HG03571 (cell line): ENCODE results near the gene C4A.
"Not testable (repeated sequence)": the region's sequence is repeated elsewhere in the genome, so short reads cannot be mapped to it uniquely, and the experiment has no call there.

Source experiments
- ATAC-seq: cut with Tn5 transposase; IDR thresholded peaks from one replicate; pipeline ENCODE4 v1.9.1; 2021; ENCODE audit not compliant: unreplicated experiment

The C4A gene

DNA sequence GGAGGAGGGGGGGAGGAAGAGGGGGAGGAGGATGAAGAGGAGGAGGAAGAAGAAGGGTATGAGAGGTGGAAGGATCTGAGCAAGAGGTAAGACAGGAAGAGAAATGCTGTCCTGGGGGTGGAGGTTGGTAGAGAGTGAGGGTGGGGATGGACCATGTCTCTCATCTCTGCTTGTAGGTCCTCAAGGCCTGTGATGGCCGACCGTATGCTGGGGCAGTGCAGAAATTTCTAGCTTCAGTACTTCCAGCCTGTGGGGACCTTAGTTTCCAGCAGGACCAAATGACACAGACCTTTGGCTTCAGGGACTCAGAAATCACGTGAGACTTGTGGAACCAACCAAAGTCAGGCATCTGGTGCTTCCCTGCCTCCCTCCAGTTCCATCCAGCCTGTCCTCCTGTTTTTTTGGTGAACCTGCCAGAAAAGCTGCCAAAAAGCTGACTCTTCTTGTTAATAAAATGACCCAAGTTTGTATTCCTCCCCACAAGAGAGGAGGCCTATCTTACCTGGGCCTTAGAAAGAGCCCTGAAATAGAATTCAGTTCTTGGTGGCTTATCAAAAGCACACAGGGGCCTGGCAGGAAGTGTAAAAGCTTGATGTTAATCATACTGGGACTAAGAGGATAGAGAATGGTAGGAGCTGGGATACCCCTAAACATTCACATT, 2.5 kb upstream of the C4A start:
- ATAC-seq, result no peak

DNA sequence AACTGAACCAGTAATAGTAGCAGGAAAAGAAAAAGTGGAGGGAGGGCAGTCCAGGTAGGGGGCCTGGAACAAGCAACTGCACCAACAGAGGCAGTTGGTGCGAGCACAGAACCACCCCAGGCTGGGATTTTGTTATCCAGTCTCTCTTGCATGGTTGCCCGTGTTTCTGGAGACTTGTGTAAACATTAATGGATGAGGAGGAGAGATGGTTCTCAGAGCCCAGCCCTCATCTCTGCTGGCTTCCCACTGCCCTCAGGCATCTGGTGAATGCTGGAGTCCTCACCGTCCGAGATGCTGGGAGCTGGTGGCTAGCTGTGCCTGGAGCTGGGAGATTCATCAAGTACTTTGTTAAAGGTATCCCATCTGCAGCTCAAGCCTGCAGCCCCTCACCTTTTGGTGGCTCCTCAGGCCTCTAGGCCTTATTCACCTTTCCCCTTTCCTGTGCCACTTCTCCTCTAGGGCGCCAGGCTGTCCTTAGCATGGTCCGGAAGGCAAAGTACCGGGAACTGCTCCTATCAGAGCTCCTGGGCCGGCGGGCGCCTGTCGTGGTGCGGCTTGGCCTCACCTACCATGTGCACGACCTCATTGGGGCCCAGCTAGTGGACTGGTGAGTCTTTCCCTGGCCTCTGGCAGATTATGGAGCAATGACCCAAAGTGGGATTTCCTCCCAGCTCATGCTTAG, 1.5 kb upstream of the C4A start:
- ATAC-seq, result not testable (repeated sequence)

DNA sequence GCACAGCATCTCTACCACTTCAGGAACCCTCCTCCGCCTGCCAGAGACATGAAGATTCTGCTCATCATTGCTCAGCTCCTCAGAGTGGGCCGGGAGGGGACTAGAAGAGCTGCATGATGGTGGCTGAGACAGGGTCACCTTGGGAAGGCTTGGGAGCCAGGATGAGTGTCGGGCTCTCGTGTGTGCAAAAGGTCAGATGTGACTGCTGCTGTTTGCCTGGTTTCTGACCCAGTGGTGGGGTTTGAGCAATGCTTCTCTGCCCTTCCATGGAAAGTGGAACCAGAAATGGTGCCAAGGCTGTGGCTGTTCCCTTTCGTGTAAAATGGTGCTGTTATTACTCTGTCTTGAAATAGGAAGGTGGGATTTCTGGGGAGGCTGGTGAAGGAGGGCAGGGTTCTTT, 859 bp upstream of the C4A start:
- not testable (repeated sequence) for ATAC-seq

DNA sequence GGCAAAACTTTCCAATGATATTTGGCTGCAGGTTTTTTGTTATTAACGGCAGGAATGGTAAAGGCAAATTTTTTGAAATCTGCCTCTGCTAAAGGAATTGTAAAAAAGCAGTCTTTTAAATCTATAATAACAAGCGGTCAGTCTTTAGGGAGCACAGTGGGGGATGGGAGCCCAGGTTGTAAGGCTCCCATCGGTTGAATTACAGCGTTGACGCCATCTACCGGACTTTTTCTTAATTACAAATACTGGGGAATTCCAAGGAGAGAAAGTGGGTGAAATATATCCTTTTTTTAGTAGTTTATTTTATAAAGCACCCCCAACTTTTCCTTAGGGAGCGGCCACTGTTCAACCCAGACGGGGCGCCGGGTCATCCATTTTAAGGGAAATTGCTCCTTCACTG, 7.5 kb downstream of the C4A start:
- not testable (repeated sequence) for ATAC-seq

DNA sequence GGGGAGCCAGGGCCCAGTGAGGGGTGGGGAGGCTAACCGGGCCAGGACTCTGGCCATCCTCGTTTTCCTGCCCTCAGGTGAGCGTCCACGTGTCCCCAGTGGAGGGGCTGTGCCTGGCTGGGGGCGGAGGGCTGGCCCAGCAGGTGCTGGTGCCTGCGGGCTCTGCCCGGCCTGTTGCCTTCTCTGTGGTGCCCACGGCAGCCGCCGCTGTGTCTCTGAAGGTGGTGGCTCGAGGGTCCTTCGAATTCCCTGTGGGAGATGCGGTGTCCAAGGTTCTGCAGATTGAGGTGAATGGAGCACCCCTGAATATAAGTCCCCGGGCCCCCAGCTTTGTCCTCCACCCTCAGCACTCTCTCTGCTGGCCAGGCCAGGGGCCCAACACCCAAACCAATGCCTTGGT, 12.6 kb downstream of the C4A start:
- ATAC-seq, result not testable (repeated sequence)

DNA sequence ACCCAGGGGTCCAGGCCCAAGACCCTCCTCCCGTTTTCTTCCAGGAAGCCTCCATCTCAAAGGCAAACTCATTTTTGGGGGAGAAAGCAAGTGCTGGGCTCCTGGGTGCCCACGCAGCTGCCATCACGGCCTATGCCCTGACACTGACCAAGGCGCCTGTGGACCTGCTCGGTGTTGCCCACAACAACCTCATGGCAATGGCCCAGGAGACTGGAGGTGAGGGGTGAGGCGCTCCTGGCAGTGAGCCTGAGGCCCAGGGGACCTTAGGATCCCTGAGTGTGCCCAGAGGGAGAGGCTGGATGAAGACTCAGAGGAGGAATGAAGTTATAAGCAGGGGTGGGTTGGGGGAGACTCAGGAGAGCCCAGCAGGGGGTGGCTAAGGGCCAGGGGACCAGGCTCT, 14.5 kb downstream of the C4A start:
- ATAC-seq, result not testable (repeated sequence)

DNA sequence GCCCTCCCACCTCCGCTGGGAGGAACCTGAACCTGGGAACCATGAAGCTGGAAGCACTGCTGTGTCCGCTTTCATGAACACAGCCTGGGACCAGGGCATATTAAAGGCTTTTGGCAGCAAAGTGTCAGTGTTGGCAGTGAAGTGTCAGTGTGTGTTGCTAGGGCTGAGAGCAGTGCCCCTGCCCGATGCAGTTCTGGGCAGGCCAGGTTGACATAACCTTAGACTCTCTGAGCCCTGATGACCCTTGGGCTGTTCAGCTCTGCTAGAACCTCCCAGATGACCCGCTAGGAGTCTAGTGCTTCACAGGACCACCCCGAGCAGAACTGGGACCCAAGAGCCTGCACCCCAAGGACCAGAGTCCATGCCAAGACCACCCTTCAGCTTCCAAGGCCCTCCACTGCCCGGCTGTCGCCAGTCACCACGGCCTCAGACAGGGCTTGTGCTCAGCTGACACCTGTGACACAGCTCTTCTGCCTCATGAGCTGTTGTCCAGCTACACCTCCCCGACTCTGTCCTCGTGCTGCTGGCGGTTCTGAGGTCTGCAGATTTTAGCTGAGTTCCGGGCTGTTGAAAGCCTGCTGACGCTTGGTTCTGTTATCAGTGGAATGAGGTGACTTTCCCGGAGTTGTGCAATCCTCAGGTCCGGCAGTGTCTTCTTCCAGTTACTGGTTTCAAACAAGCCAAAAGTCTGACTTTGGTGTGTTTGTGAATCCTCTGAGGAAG, 20.9 kb downstream of the C4A start:
- ATAC-seq, result not testable (repeated sequence)

DNA sequence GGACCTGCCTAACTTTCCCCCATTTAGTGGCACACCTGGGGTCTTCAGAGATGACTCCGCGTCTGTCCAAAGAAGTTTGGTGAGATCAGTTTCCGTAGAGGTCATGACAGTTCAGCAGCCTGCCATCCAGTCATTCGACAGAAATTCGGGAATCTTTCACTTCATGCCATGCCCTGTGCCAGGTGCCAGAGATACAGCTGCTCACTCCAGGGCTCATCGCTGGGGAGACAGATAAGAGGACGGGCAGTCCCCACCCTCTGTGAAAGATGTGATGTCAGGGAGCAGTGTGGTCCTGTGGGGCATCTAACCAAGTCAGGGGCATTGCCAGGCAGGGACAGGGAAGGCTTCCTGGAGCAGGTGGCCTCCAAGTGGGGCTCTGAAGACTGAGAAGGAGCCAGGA, 21.4 kb downstream of the C4A start:
- ATAC-seq, result not testable (repeated sequence)

DNA sequence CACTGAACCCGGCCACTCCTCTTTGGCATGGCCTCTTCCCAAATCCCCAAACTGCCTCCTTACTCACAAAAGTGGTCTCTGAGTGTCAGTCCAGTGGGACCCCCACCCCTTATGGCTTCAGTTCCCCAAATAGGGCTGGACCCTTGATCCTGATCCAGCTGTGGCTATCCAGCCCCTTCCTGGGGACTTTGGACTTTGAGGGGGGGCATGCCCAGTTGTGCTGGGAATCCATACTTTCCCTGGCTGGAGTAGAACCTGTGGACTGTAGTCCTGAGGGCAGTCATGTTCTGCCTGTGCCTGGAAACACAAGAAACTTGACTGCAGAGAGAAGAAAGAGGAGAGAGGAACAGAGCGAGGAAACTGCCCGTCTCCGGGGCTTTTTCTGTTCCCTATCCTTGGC, 22.5 kb downstream of the C4A start:
- not testable (repeated sequence) for ATAC-seq

DNA sequence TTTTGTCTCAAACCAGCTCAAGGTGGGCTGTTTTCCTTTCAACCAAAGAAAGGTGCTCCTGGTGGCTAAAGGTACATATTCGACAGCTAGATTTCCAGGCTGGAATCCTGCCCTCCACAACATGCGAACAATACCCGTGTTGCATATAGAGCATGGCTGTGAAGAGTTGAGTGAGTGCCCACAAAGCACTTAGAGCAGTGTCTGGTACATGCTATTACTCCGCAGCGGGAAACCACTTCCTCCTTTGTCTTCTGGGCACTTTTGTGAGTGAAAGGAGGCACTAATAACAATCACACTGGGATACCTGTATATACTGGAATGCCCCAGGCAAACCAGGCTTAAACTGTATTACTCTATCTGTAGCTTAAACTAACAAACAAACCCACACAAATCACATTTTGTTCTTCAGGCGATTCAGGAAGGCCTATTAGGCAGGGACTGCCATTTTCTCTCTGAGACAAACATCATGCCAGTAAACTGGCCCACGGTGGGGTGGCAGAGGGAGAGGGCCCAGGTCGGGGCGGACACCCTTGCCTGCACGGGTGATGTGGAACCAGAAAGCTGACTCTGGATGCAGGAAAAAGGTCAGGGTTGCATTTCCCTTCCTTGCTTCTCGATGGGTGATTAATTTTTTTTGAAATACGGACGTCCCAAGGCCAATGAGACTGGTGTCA, 23.1 kb downstream of the C4A start:
- ATAC-seq, result not testable (repeated sequence)

DNA sequence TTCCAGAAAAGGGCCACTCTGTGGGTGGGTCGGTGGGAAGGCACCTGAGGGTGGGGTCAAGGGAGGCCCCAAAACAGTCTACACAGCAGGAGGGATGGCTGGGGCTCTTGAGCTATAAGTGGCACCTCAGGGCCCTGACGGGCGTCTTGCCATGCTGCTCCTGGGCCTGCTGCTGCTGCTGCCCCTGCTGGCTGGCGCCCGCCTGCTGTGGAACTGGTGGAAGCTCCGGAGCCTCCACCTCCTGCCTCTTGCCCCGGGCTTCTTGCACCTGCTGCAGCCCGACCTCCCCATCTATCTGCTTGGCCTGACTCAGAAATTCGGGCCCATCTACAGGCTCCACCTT, 23.7 kb downstream of the C4A start:
- ATAC-seq, result not testable (repeated sequence)

DNA sequence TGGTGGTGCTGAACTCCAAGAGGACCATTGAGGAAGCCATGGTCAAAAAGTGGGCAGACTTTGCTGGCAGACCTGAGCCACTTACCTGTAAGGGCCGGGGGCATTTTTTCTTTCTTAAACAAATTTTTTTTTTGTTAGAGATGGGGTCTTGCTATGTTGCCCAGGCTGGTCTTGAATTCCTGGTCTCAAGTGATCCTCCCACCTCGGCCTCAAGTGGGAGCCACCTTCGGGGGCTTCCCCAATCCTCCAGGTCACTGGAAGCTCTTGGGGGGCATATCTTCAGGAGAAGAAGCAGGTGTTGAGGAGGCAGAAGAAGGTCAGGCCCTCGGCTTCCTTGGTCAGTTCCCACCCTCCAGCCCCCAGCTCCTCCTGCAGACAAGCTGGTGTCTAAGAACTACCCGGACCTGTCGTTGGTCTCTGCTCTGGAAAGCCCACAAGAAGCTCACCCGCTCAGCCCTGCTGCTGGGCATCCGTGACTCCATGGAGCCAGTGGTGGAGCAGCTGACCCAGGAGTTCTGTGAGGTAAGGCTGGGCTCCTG, 24.2 kb downstream of the C4A start:
- not testable (repeated sequence) for ATAC-seq

DNA sequence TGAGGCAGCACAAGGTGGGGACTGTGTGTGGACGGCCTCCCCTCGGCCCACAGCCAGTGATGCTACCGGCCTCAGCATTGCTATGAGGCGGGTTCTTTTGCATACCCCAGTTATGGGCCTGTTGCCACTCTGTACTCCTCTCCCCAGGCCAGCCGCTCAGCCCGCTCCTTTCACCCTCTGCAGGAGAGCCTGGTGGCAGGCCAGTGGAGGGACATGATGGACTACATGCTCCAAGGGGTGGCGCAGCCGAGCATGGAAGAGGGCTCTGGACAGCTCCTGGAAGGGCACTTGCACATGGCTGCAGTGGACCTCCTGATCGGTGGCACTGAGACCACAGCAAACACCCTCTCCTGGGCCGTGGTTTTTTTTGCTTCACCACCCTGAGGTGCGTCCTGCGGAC, 25.2 kb downstream of the C4A start:
- not testable (repeated sequence) for ATAC-seq

DNA sequence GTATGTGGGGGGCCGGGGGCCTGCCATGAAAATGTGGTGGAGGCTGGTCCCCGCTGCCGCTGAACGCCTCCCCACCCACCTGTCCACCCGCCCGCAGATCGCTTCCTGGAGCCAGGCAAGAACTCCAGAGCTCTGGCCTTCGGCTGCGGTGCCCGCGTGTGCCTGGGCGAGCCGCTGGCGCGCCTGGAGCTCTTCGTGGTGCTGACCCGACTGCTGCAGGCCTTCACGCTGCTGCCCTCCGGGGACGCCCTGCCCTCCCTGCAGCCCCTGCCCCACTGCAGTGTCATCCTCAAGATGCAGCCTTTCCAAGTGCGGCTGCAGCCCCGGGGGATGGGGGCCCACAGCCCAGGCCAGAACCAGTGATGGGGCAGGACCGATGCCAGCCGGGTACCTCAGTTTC, 26.2 kb downstream of the C4A start:
- ATAC-seq, result not testable (repeated sequence)

DNA sequence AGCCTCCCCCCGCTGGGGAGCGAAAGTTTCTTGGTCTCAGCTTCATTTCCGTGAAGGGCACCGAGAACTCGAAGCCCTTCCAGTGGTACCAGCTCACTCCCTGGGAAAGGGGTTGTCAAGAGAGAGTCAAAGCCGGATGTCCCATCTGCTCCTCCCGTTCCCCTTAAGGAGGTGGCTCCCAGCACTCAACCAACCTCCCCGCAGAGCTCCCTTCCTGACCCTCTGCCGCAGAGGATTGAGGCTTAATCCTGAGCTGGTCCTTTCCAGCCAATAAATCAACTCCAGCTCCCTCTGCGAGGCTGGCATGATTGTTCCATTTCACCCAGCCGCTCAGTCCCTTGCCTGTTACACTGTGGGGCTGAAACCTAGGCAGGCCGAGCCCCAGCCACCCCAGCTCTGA, 26.8 kb downstream of the C4A start:
- ATAC-seq, result not testable (repeated sequence)

DNA sequence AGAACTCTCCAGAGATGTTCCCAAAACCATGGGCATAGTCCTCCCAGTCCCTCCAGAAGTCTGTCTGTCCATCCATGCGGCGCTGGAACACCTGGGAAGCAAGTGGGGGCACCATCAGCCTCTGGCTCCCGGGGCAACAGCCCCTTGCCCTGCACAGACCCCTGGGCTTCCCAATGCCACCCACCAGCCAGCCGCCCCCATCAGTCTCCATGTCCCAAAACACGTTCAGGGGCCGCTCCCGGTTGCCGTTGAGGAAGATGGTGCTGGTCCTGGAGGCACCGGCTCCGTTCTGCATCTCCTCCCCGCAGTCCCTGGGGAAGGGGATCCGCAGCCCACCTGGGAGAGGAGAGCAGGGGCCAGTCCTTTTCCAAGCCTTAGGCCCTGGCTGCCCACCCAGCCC, 27.7 kb downstream of the C4A start:
- not testable (repeated sequence) for ATAC-seq

DNA sequence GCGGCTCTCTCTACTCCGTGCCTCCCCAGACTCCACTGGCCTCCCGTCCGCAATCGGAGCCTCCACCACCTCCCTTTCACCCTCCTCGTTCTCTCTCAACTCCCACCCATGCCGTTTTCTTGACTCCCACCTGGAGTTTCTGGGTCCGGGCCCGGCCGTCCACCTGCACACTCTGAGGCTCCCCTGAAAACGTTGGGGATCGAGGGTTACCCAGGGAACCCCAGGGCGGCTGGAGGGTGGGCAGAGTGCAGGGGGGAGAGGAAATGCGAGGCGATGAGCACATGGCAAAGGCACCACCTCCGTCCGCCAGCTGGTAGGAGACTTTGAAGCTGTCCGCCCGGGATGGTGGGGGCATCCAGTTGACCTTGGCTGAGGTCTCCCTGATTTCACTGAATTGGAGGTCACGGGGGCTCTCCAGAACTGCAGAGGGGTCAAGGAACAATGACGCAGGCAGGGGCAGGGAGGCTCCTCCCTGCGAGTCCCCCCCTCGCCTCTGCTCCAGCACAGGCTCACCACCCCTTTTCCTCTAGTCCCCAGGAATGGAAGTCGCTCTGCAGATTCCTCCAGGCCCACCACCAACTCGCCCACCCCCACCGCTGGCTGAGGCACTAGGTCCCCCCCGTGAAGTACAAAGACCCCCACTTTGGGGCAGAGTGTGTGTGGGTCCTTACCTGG, 29.1 kb downstream of the C4A start:
- ATAC-seq, result not testable (repeated sequence)

DNA sequence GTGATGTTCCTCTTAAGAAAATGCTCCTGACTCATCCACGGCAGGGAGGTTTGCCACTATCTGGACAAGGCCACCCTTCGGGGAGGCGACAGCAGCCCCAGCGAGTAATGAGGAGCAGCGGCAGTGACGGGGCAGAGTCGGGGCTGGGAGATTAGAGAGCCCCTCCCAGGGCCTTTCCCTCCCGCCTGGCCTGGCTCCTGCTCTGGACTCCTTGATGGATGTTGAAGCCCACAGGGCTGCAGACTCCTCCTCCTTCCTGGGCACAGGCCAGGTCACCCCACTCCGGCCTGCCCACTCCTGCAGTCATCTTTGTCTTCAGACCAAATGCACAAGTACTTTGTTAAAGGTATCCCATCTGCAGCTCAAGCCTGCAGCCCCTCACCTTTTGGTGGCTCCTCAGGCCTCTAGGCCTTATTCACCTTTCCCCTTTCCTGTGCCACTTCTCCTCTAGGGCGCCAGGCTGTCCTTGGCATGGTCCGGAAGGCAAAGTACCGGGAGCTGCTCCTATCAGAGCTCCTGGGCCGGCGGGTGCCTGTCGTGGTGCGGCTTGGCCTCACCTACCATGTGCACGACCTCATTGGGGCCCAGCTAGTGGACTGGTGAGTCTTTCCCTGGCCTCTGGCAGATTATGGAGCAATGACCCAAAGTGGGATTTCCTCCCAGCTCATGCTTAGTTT, 31.2 kb downstream of the C4A start:
- not testable (repeated sequence) for ATAC-seq

DNA sequence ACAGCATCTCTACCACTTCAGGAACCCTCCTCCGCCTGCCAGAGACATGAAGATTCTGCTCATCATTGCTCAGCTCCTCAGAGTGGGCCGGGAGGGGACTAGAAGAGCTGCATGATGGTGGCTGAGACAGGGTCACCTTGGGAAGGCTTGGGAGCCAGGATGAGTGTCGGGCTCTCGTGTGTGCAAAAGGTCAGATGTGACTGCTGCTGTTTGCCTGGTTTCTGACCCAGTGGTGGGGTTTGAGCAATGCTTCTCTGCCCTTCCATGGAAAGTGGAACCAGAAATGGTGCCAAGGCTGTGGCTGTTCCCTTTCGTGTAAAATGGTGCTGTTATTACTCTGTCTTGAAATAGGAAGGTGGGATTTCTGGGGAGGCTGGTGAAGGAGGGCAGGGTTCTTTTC, 31.9 kb downstream of the C4A start:
- not testable (repeated sequence) for ATAC-seq

DNA sequence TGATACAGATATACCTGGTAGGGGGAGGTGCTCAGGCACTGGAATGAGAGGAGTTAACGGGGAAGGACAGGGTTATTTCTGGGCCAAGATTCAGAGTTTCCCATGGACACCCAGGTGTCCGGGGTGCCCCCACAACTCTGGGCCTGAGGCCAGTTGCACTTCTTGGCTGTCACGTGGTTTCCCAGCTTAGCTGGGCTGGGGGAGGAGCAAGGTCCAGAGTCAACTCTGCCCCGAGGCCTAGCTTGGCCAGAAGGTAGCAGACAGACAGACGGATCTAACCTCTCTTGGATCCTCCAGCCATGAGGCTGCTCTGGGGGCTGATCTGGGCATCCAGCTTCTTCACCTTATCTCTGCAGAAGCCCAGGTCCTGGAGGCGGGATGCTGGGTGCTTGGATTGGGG, 32.7 kb downstream of the C4A start, which contains the start of gene C4B:
TSS of gene C4B (plus strand) at position 249 of the 400 bp plus-strand sequence. CDS start at position 300, 51 bp downstream.
- not testable (repeated sequence) for ATAC-seq
